GM18505 (cell line): ENCODE measurements around the gene PTPRK.

Experiments used
- ATAC-seq: cut with Tn5 transposase; IDR thresholded peaks from one replicate; pipeline ENCODE4 v1.9.1; 2021; ENCODE audit not compliant: unreplicated experiment
- POLR2A ChIP-seq: IDR thresholded peaks from 4 replicates; pipeline ENCODE4 v1.6.1; 2011; ENCODE audit warnings: borderline replicate concordance; ENCODE audit not compliant: insufficient read depth, insufficient read length; ENCODE audit errors: extremely low read depth

Gene PTPRK

GRCh38 chr6:128361378-128361777 is 159.0 kb downstream of the PTPRK start:
- ATAC-seq, result no peak
- TF ChIP-seq POLR2A, result no peak

GRCh38 chr6:128358244-128358776 is 162.1 kb downstream of the PTPRK start:
- ATAC-seq, result no peak
- TF ChIP-seq POLR2A, result no peak

GRCh38 chr6:128357392-128358130 is 162.8 kb downstream of the PTPRK start:
- ATAC-seq, result no peak
- no peak for TF ChIP-seq POLR2A

GRCh38 chr6:128352366-128352765 is 168.0 kb downstream of the PTPRK start:
- no peak for TF ChIP-seq POLR2A
- no peak for ATAC-seq

GRCh38 chr6:128351255-128351514 is 169.2 kb downstream of the PTPRK start:
- ATAC-seq, result no peak
- no peak for TF ChIP-seq POLR2A

GRCh38 chr6:128350416-128351254 is 169.8 kb downstream of the PTPRK start:
- no peak for TF ChIP-seq POLR2A
- ATAC-seq, result no peak

- ATAC-seq, result no peak
- TF ChIP-seq POLR2A, result no peak
Observed at GRCh38 chr6:128347123-128347522, 173.3 kb downstream of the PTPRK start.

GRCh38 chr6:128346569-128346968 is 173.8 kb downstream of the PTPRK start:
- ATAC-seq, result no peak
- TF ChIP-seq POLR2A, result no peak

GRCh38 chr6:128345278-128345677 is 175.1 kb downstream of the PTPRK start:
- TF ChIP-seq POLR2A, result no peak
- no peak for ATAC-seq

GRCh38 chr6:128343706-128344105 is 176.7 kb downstream of the PTPRK start:
- ATAC-seq, result no peak
- TF ChIP-seq POLR2A, result no peak

- TF ChIP-seq POLR2A, result no peak
- ATAC-seq, result no peak
Observed at GRCh38 chr6:128339635-128340450, 180.6 kb downstream of the PTPRK start.

- no peak for ATAC-seq
- no peak for TF ChIP-seq POLR2A
Observed at GRCh38 chr6:128337619-128338018, 182.8 kb downstream of the PTPRK start.

GRCh38 chr6:128336436-128337095 is 183.8 kb downstream of the PTPRK start:
- TF ChIP-seq POLR2A, result no peak
- ATAC-seq, result no peak
